ENCODE measurements around the gene C8A. TPM values are rescaled to one million over a fixed set of nuclear protein-coding genes. Genes with fewer than 3 reads are reported as not detected.

Gene C8A
- total RNA-seq, 1 experiment from 2014 or later, result not detected

DNA sequence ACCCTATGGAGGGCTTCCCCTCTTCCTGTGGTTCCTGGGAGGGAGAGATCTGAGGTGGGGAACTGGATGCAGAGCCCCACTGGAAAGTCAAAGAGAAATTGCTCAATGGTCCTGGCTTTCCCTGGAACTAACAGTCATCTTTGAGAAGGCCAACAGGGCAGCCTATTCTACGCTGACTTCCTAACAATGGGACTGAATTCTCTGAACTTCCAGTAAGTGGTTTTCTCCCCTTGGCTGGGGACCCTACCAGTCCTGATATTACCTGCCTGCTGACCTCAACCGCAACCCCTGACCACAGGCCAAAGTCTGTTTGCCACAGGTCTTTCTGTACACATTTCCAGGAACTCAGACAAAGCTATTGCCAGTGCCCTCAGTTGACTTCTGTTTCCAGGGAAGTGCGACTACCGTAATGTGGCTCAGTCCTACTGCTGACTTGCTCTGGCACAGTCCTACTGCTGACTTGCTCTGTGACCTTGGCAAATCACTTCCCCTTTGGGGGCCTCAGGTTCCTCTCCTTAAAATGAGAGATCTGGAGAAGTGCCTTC, 55.9 kb downstream of the C8A start:
- peaks cover 10% of the 10 kb centered on the region for H3K9me3 Mint-ChIP-seq (ENCODE audit: low read depth, unreplicated experiment)
- peaks cover 8% of the 10 kb centered on the region for H3K27me3 Mint-ChIP-seq (ENCODE audit: unreplicated experiment)
- no peak overlapping the region for H3K4me3 Mint-ChIP-seq (ENCODE audit: low read depth, unreplicated experiment)
- TF ChIP-seq, protein P1, sequence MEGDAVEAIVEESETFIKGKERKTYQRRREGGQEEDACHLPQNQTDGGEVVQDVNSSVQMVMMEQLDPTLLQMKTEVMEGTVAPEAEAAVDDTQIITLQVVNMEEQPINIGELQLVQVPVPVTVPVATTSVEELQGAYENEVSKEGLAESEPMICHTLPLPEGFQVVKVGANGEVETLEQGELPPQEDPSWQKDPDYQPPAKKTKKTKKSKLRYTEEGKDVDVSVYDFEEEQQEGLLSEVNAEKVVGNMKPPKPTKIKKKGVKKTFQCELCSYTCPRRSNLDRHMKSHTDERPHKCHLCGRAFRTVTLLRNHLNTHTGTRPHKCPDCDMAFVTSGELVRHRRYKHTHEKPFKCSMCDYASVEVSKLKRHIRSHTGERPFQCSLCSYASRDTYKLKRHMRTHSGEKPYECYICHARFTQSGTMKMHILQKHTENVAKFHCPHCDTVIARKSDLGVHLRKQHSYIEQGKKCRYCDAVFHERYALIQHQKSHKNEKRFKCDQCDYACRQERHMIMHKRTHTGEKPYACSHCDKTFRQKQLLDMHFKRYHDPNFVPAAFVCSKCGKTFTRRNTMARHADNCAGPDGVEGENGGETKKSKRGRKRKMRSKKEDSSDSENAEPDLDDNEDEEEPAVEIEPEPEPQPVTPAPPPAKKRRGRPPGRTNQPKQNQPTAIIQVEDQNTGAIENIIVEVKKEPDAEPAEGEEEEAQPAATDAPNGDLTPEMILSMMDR (IDR thresholded peaks at IDR 0.05; ENCODE audit: unreplicated experiment), result no peak
- H3K36me3 Mint-ChIP-seq (ENCODE audit: insufficient read depth, unreplicated experiment), result no peaks in the 10 kb centered on the region
- no peak for DNase-seq
- BruUV-seq (replicated peaks), result no TSS peak
- intact Hi-C loops (cut with micrococcal nuclease; ENCODE audit: unreplicated experiment), result no loop called here
- no peaks in the 10 kb centered on the region for H3K4me1 Mint-ChIP-seq (ENCODE audit: low read depth, unreplicated experiment)
- CTCF ChIA-PET, result interaction anchor here (0.7 kb wide), 1 partner anchor 55 kb away, joined by 4 read pairs; the partner anchor contains the start of gene C8B
- no peak overlapping the region for H3K27ac Mint-ChIP-seq (ENCODE audit: unreplicated experiment)

GRCh38 chr1:56911098-56911938, 56.7 kb downstream of the C8A start:
- no peak for DNase-seq
- Mint-ChIP-seq H3K4me3 (ENCODE audit: low read depth, unreplicated experiment) (no peak overlapping the region), H3K27ac (ENCODE audit: unreplicated experiment) (no peak overlapping the region), H3K4me1 (ENCODE audit: low read depth, unreplicated experiment) (no peaks in the 10 kb centered on the region), H3K36me3 (ENCODE audit: insufficient read depth, unreplicated experiment) (no peaks in the 10 kb centered on the region), H3K9me3 (ENCODE audit: low read depth, unreplicated experiment) (peaks cover 8% of the 10 kb centered on the region), H3K27me3 (ENCODE audit: unreplicated experiment) (peaks cover 8% of the 10 kb centered on the region)
- CTCF ChIA-PET, result interaction anchor here (0.7 kb wide), 1 partner anchor 55 kb away, joined by 4 read pairs; the partner anchor contains the start of gene C8B
- no TSS peak for BruUV-seq (replicated peaks)
- TF ChIP-seq, protein P1 (IDR thresholded peaks at IDR 0.05; ENCODE audit: unreplicated experiment), result no peak
- intact Hi-C loops (cut with micrococcal nuclease; ENCODE audit: unreplicated experiment), result no loop called here

DNA sequence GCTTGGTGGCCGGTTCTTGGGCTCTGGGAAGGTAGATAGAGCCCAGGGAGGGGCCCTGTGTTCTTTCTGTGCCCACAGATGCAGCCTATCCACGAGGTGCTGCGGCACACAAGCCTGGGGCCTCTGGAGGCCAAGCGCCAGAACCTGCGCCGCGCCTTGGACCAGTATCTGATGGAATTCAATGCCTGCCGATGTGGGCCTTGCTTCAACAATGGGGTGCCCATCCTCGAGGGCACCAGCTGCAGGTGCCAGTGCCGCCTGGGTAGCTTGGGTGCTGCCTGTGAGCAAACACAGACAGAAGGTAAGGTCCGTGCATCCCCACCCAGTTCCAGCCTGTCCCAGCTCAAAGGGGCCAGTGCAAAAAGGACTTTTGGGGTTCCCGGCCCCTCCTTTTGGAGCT, 57.7 kb downstream of the C8A start:
- Mint-ChIP-seq H3K4me3 (ENCODE audit: low read depth, unreplicated experiment) (no peak overlapping the region), H3K27ac (ENCODE audit: unreplicated experiment) (no peak overlapping the region), H3K4me1 (ENCODE audit: low read depth, unreplicated experiment) (no peaks in the 10 kb centered on the region), H3K9me3 (ENCODE audit: low read depth, unreplicated experiment) (peaks cover 7% of the 10 kb centered on the region), H3K36me3 (ENCODE audit: insufficient read depth, unreplicated experiment) (no peaks in the 10 kb centered on the region), H3K27me3 (ENCODE audit: unreplicated experiment) (peaks cover 8% of the 10 kb centered on the region)
- intact Hi-C loops (cut with micrococcal nuclease; ENCODE audit: unreplicated experiment), result no loop called here
- TF ChIP-seq, protein P1 (IDR thresholded peaks at IDR 0.05; ENCODE audit: unreplicated experiment), result no peak
- CTCF ChIA-PET, result interaction anchor here (0.6 kb wide), 1 partner anchor 283 kb away, joined by 4 read pairs; no protein-coding TSS in a partner anchor
- no peak for DNase-seq
- BruUV-seq (replicated peaks), result no TSS peak

GRCh38 chr1:56915960-56916359, 61.4 kb downstream of the C8A start:
- Mint-ChIP-seq H3K36me3 (ENCODE audit: insufficient read depth, unreplicated experiment) (no peaks in the 10 kb centered on the region), H3K4me1 (ENCODE audit: low read depth, unreplicated experiment) (no peaks in the 10 kb centered on the region), H3K9me3 (ENCODE audit: low read depth, unreplicated experiment) (peaks cover 5% of the 10 kb centered on the region), H3K4me3 (ENCODE audit: low read depth, unreplicated experiment) (no peak overlapping the region), H3K27me3 (ENCODE audit: unreplicated experiment) (peaks cover 8% of the 10 kb centered on the region), H3K27ac (ENCODE audit: unreplicated experiment) (no peak overlapping the region)
- no peak for DNase-seq
- TF ChIP-seq, protein P1 (IDR thresholded peaks at IDR 0.05; ENCODE audit: unreplicated experiment), result no peak
- intact Hi-C loops (cut with micrococcal nuclease; ENCODE audit: unreplicated experiment), result no loop called here
- no TSS peak for BruUV-seq (replicated peaks)
- CTCF ChIA-PET, result no interaction called here
